Activated B cell treated with CpG ODN at 0.5 μM for 24 hours (primary cell): ENCODE results near the gene ANAPC2. TPM values are rescaled to one million over a fixed set of nuclear protein-coding genes. Genes with fewer than 3 reads are reported as not detected.

ENCODE experiments used
- ATAC-seq: fragments of 200-7000 bp; cut with Tn5 transposase; one replicate; pipeline ENCODE4 v1.10.0; 2021; ENCODE audit warnings: low read depth, mild to moderate bottlenecking, moderate library complexity
- CTCF ChIA-PET: fragments of 350-600 bp; sonication (Branson Sonifier 250); formaldehyde crosslinking; loops from one replicate; lab custom pipeline; 2021; ENCODE audit warnings: antibody characterized with exemption; lab: Charles Lee
- POLR2A ChIA-PET: fragments of 350-600 bp; sonication (Branson Sonifier 250); formaldehyde crosslinking; loops from one replicate; lab custom pipeline; 2021; ENCODE audit warnings: antibody characterized with exemption; lab: Charles Lee
- DNase-seq: peaks from one replicate; pipeline ENCODE4 v3.0.0; 2022
- H3K27ac Mint-ChIP-seq: one replicate; pipeline ENCODE4 v1.8.0; 2020; ENCODE audit warnings: mixed read lengths
- H3K27me3 Mint-ChIP-seq: one replicate; pipeline ENCODE4 v1.8.0; 2021; ENCODE audit warnings: mixed read lengths
- H3K36me3 Mint-ChIP-seq: one replicate; pipeline ENCODE4 v1.8.0; 2021; ENCODE audit warnings: low read depth, mixed read lengths
- H3K4me1 Mint-ChIP-seq: one replicate; pipeline ENCODE4 v1.8.0; 2021; ENCODE audit warnings: mixed read lengths
- H3K4me3 Mint-ChIP-seq: one replicate; pipeline ENCODE4 v1.8.0; 2020; ENCODE audit warnings: mild to moderate bottlenecking, mixed read lengths
- H3K9me3 Mint-ChIP-seq: one replicate; pipeline ENCODE4 v1.8.0; 2020; ENCODE audit warnings: mixed read lengths
- CTCF ChIP-seq: fragments of 200-600 bp; IDR thresholded peaks from one replicate; pipeline ENCODE4 v1.8.0; 2022; ENCODE audit warnings: antibody characterized with exemption, mild to moderate bottlenecking
- intact Hi-C: fragments of 100-400 bp; cut with micrococcal nuclease; formaldehyde crosslinking; loops from one replicate; pipeline ENCODE4 v1.15.1; 2024
- total RNA-seq: library from RNA; stranded (reverse); gene quantifications from 2 replicates; pipeline ENCODE4 v1.2.3, GENCODE V29; 2022

ANAPC2 gene
- total RNA-seq, 1 donor from 2014 or later: 93.9 TPM

- intact Hi-C loops: no loop called here
- CTCF ChIA-PET: interaction anchor here (0.6 to 1.1 kb wide), 2 partner anchors 13 to 14 kb away, joined by 3 read pairs; no protein-coding TSS in a partner anchor
These were observed 39.0 kb downstream of the ANAPC2 start for GRCh38 chr9:137149363-137149762.

DNA sequence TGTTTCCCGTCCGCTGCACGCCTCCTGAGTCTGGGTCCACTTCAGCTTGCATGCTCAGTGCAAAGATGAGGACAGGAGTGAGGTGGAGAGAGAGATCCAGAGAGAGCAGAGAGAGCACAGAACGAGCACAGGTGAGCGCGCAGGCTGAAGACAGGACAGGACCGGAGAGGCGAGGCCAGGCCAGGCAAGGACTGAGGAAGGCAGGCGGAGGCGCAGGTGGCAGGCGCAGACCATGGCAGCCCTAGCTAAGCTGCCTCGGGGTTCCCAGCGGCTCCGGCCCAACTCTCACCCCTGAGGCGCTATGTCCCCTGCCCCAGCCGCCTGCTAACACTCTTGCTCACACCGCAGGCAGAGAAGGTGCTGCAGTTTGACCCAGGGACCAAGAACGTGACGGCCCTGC lies 39.7 kb downstream of the ANAPC2 start:
- no peak overlapping the region for H3K27ac Mint-ChIP-seq
- DNase-seq: no peak

More at GRCh38 chr9:137149363-137149762, 39.0 kb downstream of the ANAPC2 start:
- POLR2A ChIA-PET: interaction anchor here (0.6 to 3.1 kb wide), 3 partner anchors 17 to 230 kb away, joined by 3 to 76 read pairs (median 5); no protein-coding TSS in a partner anchor
- Mint-ChIP-seq H3K27ac (no peak overlapping the region), H3K4me3 (no peak overlapping the region), H3K36me3 (no peaks in the 10 kb centered on the region), H3K27me3 (peaks cover 6% of the 10 kb centered on the region), H3K4me1 (peaks cover 14% of the 10 kb centered on the region), H3K9me3 (no peaks in the 10 kb centered on the region)
- TF ChIP-seq CTCF: no peak
- ATAC-seq (no peak), DNase-seq (no peak)

GRCh38 chr9:137148242-137148641 lies 40.1 kb downstream of the ANAPC2 start:
- ChIA-PET CTCF (no interaction called here), POLR2A (interaction anchor here (1.2 kb wide), 1 partner anchor 11 kb away, joined by 3 read pairs; no protein-coding TSS in a partner anchor)
- DNase-seq: no peak
- no peak for ATAC-seq
- no peaks in the 10 kb centered on the region for H3K9me3 Mint-ChIP-seq
- intact Hi-C loops: no loop called here
- TF ChIP-seq CTCF: no peak
- no peaks in the 10 kb centered on the region for H3K36me3 Mint-ChIP-seq
- H3K27me3 Mint-ChIP-seq: peaks cover 14% of the 10 kb centered on the region
- H3K4me1 Mint-ChIP-seq: peaks cover 14% of the 10 kb centered on the region
- H3K27ac Mint-ChIP-seq: no peak overlapping the region
- H3K4me3 Mint-ChIP-seq: no peak overlapping the region

More for the DNA sequence above, 39.7 kb downstream of the ANAPC2 start:
- no peak for TF ChIP-seq CTCF
- no peak overlapping the region for H3K4me3 Mint-ChIP-seq
- peaks cover 10% of the 10 kb centered on the region for H3K27me3 Mint-ChIP-seq
- H3K9me3 Mint-ChIP-seq: no peaks in the 10 kb centered on the region
- intact Hi-C loops: no loop called here
- H3K36me3 Mint-ChIP-seq: no peaks in the 10 kb centered on the region
- H3K4me1 Mint-ChIP-seq: peaks cover 14% of the 10 kb centered on the region
- POLR2A ChIA-PET: interaction anchor here (0.6 to 1.2 kb wide), 2 partner anchors 12 to 229 kb away, joined by 3 to 5 read pairs; no protein-coding TSS in a partner anchor
- CTCF ChIA-PET: no interaction called here
- no peak for ATAC-seq

GRCh38 chr9:137147793-137148160 lies 40.6 kb downstream of the ANAPC2 start:
- ChIA-PET POLR2A (interaction anchor here (1.2 kb wide), 1 partner anchor 11 kb away, joined by 3 read pairs; no protein-coding TSS in a partner anchor), CTCF (no interaction called here)
- no peak overlapping the region for H3K4me3 Mint-ChIP-seq
- H3K4me1 Mint-ChIP-seq: peaks cover 14% of the 10 kb centered on the region
- DNase-seq (no peak), ATAC-seq (no peak)
- H3K27me3 Mint-ChIP-seq: peaks cover 17% of the 10 kb centered on the region
- no peak for TF ChIP-seq CTCF
- intact Hi-C loops: no loop called here
- H3K27ac Mint-ChIP-seq: no peak overlapping the region
- H3K36me3 Mint-ChIP-seq: no peaks in the 10 kb centered on the region
- H3K9me3 Mint-ChIP-seq: no peaks in the 10 kb centered on the region

- POLR2A ChIA-PET: interaction anchor here (1.2 kb wide), 1 partner anchor 10 kb away, joined by 3 read pairs; no protein-coding TSS in a partner anchor
- peaks cover 14% of the 10 kb centered on the region for H3K4me1 Mint-ChIP-seq
These were observed 41.1 kb downstream of the ANAPC2 start for GRCh38 chr9:137147091-137147792.

More at GRCh38 chr9:137147091-137147792, 41.1 kb downstream of the ANAPC2 start:
- CTCF ChIA-PET: no interaction called here
- no peak for TF ChIP-seq CTCF
- Mint-ChIP-seq H3K9me3 (no peaks in the 10 kb centered on the region), H3K27ac (no peak overlapping the region), H3K4me3 (no peak overlapping the region), H3K27me3 (peaks cover 21% of the 10 kb centered on the region), H3K36me3 (no peaks in the 10 kb centered on the region)
- ATAC-seq: no peak
- intact Hi-C loops: no loop called here
- DNase-seq: no peak
